ENCODE data around the gene ASAP3.
"Not testable (repeated sequence)": the region's sequence is repeated elsewhere in the genome, so short reads cannot be mapped to it uniquely, and the experiment has no call there.

ASAP3 gene

GRCh38 chr1:23394181-23394580 lies 89.8 kb downstream of the ASAP3 start:
- no peak for DNase-seq

GRCh38 chr1:23393706-23394105 lies 90.3 kb downstream of the ASAP3 start:
- DNase-seq: no peak

GRCh38 chr1:23392125-23392855 lies 91.7 kb downstream of the ASAP3 start:
- DNase-seq: no peak

GRCh38 chr1:23389837-23390321 lies 94.1 kb downstream of the ASAP3 start:
- no peak for DNase-seq

- DNase-seq: no peak
These were observed 96.5 kb downstream of the ASAP3 start for GRCh38 chr1:23387494-23387893.

- DNase-seq: no peak
These were observed 98.8 kb downstream of the ASAP3 start for GRCh38 chr1:23385119-23385621.

GRCh38 chr1:23384312-23385058 lies 99.5 kb downstream of the ASAP3 start:
- no peak for DNase-seq

GRCh38 chr1:23383577-23384311 lies 100.2 kb downstream of the ASAP3 start:
- no peak for DNase-seq

- no peak for DNase-seq
These were observed 102.6 kb downstream of the ASAP3 start for GRCh38 chr1:23381233-23381885.

GRCh38 chr1:23380719-23381118 lies 103.3 kb downstream of the ASAP3 start:
- no peak for DNase-seq

- not testable (repeated sequence) for DNase-seq
These were observed 103.7 kb downstream of the ASAP3 start for GRCh38 chr1:23380236-23380635.

Data from CD4-positive, alpha-beta T cell treated with Interleukin-15 for 1 hour (primary cell).